ENCODE results near the gene AK5.
"Not testable (repeated sequence)": the region's sequence is repeated elsewhere in the genome, so short reads cannot be mapped to it uniquely, and the experiment has no call there.

Gene AK5

DNA sequence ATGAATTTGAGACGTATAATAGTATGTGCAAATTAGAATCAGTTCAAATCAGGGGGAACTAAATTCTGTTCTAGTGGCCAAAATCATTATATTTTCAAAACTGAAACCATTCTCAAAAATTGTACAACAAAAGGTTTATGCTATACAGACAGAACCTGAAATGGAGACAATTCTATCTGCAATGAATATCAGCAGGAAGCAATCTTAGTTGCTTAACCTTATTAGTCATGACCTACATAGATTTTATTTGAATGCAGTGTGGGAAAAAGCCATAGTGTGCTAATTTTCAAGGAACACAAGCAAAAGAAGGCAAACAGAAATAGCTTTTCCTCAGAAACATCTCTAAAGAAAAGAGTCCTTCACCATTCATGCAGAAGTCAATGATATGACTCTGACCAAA lies 6.5 kb downstream of the AK5 start:
- no peak for DNase-seq

DNA sequence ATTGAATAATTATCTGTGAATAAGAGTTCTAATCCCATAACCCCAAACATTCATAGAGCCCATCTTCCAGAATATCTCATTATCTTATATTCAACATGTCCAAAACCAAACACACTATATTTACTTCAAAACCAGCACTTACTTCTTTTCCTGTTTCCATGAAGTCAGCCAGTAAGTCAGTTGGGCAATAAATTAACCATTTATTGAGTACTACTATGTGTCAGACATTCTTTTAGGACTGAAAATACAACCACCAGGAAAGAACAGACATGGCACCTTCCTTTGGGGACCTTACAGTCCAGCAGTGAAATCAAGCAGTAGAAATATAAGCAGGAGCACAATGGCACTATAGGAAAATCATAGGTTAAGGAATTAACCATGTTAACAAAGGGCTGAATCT lies 8.8 kb downstream of the AK5 start:
- DNase-seq, result no peak

DNA sequence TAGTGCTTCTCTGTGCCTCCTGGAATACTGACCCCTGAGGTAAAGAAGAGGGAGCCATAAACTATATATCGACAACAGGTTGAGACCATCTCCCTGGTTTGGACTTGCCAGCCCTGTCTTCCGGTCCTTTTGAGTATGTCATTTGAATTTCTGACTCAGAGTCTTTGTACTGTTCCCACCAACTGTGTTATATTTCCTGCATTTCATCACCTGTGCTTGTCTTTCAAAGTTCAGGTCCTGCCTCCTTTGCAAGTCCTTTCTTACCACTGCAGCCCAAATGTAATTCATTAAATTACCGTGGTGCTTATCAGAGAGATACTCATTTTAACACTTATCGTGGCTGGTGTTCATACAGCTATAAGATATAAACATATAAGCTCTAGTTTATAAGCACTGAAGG lies 10.7 kb downstream of the AK5 start:
- no peak for DNase-seq

DNA sequence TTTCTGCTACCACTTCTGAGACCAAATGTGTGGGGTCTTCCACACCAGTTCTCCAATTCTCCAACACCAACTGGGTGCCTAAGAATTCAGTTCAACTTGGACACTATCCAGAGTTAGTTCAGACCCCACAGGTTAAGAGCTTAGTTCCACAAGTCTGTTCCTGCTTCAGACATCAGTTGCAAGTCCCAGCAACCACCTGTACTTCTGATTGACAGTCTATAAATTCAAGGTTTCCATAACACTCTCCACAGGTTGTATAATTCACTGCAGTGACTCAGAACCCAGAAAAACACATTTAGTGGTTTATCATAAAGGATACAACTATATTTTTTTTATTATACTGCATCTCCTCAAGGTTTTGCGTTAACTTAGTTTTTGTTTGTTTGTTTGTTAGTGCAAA lies 18.7 kb downstream of the AK5 start:
- DNase-seq, result no peak

DNA sequence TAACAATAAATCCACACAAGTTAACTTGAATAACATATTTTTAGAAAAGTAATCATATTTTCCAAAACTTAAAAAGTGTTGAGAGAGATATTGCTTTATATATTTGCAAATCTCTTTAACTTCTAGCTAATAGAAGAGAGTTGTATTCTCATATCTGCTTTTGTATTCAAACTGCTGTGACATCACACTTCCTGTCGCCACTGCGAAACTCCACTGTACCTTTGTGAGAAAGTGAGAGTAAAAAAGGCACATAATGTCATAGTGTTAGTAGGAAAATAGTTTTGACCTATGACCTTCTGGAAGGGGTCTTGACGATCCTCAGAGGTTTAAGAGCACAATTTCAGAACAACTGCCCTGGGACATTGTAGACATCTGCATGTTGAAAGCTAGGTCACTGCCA lies 21.6 kb downstream of the AK5 start:
- no peak for DNase-seq

DNA sequence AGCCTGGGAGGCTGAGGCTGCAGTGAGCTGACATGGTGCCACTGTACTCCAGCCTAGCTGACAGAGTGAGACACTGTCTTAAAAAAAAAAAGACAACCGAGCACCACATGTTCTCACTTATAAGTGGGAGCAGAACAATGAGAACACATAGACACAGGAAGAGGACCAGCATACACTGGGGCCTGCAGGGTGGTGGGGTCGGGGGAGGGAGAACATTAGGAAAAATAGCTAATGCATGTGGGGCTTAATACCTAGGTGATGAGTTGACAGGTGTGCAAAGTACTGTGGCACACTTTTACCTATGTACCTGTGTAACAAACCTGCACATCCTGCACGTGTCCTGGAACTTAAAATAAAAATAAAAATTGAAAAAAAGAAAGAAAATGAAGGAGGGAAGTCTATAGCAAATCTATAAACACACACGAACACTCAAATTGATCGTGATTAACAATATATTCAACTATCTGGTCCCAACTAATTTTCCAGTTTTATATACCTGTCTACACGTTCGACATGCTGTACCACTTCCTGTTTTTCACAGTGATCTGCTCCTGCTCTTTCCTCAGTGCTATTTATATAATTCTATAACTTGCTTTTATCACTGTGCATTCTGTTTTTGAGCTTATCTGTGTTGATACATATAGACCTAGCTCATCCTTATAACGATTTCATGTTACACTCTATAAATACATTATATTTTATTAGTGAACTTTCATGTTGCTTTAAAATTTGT lies 27.2 kb downstream of the AK5 start:
- no peak for DNase-seq

DNA sequence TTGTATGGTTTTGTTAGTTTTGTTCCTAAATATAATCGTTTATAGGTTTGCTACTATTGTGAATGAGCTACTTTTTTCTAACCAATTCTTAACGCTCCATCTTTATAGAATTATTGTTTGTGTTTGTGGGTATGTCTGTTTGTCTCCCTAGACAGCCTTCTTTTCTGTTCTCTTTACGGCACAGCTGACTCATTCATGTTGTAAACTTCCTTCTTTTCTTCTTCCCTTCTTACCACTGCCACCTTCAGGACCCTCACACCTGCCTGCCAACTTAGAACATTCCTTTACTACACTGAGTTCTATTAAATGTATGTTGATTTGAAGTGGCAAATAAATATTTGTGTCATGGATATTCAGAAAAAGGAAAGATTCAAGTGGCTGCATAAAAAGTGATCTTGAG lies 29.1 kb downstream of the AK5 start:
- no peak for DNase-seq

DNA sequence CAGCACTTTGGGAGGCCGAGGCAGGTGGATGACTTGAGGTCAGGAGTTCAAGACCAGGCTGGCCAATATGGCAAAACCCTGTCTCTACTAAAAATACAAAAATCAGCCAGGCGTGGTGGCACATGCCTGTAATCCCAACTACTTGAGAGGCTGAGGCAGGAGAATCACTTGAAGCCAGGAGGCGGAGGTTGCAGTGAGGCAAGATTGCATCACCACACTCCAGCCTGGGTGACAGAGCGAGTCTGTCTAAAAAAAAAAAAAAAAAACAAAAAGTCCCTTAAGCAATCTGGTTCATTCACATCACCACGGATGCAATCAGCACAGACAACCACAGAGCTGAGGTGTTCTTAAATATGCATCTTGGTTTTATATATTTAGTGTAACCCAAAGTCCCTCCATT lies 30.5 kb downstream of the AK5 start:
- not testable (repeated sequence) for DNase-seq

DNA sequence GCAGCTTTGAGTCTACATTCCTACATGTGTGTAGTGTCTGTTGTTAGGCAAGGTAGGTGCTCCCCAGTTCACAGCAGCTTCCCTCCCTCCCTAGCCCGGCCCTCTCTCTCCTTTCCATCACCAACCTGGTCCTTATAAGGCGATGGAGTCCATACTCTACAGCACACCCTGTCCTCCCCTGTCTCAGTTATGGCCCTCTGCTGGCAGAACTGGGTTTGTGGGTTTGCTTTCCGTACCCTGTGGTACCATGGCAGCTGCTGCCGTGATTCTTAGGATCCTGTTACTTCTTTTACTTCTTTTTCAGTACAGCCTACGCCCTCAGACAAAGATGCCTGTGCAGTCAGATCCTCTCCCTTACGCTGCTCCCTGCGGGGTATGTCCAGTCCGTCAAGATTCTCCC lies 31.7 kb downstream of the AK5 start:
- no peak for DNase-seq

DNA sequence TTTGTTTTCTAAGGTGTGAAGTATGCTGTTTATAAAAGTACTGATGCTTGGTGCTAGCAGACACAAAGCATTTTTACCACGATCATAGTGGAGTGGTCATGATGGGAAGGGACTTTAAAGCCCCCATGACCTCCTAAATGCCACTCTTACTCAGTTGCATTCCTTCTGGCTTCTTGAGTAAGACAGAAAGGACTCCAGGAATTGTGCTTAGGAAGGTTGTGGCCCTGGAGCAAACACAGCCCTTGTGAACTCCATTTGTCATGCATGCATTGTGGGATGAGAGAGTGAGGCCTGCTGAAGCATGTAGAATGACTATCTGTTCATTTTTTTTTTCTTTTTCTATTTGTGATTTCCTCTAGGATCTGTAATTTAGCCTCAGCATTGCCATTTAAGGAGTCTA lies 34.2 kb downstream of the AK5 start:
- DNase-seq, result no peak

DNA sequence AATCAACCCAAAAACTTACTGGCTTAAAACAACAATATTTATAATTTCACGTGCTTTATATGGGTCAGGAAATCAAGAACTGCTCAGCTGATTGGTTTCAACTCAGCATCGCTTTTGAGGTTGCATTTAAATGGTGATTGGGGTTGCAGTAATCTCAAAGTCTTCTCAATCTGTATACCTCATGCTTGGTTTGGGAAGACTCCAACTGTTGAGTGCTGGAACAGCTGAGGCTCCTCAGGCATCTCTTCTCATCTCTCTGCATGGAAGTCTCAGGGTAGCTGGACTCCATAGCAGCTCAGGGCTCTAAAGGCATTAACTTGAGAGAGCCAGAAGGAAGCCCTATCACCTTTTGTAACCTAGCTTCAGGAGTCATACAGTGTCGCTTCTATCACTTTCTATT lies 35.1 kb downstream of the AK5 start:
- no peak for DNase-seq

DNA sequence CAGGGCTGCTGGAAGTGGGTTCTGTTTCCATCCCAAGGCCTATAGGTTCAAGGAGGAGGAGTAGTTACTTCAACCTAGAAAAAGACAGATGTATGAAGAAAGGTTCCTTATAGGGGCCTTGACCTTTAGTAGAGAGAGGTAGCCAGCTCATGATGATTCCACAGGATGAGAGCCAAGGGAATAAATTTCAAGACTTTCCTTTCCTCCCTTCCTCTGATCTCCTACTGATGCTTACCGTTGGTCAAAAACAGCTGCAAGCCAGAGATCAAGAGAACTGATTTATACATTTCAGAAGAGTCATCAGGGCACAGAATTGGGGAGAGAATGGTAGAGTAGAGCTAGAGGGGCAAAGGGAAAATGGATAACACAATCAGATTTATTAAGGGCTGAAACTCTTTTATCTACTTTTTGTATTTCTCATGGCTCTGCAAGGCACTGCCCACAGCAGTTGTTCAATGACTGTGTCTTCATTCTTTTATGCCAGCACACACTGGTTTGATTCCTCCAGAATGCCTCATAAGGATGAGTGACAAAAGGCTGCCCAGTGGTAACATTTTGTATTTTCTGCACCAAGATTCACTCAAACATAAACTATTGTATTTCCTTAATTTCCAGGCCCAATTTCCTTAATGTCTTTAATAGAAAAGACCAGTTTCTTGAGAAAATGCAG lies 37.4 kb downstream of the AK5 start:
- DNase-seq, result no peak

DNA sequence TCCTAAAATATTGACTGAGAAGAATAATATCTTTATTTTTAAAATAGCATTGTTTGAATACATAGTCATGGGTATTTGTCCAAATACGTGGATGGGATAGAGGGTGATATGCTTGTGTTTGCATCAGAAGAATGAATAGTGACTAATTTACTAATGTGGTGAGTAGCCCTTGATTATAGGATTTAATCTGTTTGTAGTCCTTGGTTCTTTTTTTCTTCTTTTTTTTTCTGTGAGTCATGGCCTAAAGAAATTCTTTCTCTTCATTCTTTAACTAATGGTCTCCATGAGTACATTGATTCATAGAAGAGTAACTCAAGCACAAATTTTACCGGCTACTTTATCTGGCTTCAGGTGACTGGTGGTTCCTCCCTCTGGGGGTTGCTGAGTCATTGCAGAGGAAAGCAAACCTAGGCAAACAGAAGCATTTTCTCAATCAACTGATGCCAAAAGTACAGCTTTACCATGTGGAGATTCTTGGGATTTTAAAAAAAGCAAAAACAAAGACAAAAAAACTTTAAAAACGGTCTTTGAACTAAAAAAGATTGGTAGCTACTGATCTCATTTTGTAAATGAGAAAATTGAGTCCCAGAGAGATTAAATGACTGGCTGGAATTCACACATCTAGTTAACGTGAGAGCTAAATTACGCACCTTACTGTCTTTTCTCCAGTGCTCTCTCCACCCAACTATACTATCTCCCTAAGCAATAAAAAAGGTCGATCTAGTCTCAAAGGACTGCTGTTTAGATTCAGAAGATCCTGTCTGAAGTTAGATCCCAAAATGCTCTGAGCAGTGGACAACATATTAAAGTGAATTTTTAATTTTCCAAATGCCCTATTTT lies 40.5 kb downstream of the AK5 start:
- DNase-seq, result no peak

DNA sequence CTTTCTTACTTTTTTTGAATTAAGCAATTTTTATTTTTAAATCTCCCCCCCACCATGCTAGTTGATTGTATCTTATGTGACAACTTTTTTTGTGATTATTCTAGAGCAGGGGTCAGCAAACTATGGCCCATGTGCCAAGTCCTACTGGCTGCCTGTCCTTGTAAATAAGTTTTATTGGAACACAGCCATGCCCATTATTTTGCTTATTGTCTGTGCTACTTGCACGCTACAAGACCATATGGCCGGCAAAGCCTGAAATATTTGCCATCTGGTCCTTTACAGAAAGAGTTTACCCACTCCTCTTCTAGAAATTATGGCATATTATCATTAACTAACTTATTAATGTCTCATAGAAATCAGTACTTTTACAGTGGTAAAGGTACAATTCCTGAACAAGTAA lies 51.7 kb downstream of the AK5 start:
- peak; percentile 89 for DNase-seq

DNA sequence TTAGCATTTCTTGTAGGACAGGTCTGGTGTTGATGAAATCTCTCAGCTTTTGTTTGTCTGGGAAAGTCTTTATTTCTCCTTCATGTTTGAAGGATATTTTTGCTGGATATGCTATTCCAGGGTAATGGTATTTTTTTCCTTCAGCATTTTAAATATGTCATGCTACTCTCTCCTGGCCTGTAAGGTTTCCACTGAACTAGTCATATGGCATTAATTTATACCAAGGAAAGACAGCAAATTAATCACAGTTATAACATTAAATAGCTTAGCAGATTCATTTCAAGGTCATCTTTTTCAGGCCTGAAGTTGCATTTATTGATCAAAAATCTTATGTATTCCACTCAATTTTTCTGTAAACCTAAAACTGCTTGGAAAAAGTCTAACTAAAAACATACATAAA lies 54.9 kb downstream of the AK5 start:
- DNase-seq, result no peak

DNA sequence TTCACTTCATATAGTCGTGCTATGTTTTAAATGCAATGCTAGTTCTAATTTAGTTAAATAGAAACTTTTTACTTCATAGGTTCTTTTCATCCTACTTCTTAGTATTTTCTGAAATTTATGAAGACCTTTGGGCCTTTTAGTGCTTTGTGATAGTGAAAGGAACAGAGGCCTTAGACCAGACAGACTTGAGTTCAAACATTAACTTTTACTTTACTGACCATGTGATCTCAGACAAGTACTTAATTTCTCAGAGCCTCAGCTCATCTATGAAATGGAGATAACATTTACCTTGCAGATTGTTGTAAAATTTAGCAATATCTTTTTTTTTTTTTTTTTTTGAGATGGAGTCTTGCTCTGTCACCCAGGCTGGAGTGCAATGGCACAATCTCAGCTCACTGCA lies 57.5 kb downstream of the AK5 start:
- DNase-seq, result no peak

DNA sequence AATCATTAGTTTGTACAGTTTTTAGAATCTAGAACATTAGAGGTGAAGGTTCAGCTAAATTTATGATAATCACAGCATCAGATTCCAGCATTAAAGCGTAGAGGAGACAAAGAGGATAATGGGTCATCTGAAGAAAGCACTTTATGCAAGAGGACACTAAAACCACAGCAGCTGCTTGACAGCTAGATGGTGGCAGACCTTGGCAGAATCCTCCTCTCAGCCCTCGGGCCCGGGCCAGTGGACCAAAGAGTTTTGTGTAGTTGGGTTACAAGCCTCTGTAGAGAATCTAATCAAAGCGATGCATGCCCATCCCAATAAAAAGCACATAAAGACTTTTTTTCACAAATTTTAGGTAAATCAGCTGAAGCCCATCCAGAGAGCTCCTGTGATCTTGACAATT lies 59.4 kb downstream of the AK5 start:
- DNase-seq, result no peak

DNA sequence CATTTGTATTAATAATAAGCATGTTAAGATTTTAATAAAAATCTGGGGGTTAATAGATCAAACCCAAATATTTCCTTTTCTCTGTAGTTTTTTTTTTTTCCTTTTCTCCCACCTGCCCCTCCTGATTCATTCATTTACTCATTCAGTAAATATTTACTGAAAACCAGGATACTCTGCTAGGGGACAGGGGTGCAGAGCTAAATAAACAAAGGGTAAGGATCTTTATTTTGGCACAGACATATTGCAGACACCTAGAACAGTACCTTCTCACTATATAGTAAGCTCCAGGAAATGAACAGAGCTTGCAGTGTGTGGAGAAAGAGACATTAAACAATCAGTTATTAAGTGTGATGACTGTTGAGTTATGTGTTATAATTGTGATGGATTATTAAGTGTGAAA lies 60.9 kb downstream of the AK5 start:
- no peak for DNase-seq

DNA sequence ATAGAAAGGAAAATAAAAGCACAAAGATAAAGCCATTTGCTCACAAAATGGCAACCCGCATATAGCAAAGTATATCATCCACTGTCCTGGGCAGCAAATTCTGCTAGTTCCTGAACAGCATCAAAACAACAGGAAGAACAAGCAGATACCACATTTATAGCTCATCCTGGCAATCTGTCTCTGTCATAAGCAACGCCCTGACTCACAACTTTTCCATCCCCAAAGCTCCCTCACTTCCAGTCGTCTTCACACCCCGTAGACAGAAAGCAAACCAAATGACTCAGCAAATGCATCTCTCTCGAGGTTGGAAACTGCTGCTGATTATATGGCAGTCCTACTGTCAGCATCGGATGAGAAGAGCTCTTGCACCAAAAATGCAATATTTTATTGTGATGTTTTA lies 65.8 kb downstream of the AK5 start:
- peak; percentile 23 for DNase-seq

DNA sequence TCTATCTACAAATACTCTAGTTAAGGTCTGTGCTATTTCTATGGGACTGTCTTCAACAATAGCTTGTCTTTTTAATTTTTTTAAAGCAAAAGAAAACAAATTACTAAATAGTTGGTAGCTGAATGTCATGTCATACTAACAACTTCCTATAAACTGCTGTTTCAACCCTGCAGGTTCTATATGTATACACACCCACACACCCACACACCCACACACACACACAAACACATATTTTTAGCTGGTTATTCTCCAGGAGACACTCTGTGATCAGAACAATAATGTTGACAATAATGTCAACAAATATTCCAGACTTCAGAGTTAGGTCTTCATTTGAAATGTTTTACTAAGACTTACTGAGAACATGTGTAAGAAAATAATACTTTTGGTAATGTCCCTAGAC lies 66.7 kb downstream of the AK5 start:
- DNase-seq, result no peak

DNA sequence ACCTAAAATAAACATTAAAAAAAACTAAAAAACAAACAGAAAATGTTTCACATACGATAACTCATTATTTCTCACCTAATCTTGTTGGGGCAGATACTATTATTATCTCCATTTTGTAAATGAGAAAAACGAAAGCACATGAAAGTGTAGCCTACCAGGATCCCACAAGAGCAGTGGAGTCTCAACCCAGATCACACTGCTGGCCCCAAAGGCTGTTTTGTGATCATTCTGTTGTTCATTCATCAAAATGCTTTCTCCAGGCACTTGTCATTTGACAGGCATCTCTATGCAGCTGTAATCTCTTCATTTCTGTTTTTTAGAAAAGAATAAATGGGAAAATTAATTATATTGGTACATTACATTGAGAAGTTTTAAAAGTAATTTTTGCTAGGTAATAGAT lies 67.5 kb downstream of the AK5 start:
- DNase-seq, result no peak

DNA sequence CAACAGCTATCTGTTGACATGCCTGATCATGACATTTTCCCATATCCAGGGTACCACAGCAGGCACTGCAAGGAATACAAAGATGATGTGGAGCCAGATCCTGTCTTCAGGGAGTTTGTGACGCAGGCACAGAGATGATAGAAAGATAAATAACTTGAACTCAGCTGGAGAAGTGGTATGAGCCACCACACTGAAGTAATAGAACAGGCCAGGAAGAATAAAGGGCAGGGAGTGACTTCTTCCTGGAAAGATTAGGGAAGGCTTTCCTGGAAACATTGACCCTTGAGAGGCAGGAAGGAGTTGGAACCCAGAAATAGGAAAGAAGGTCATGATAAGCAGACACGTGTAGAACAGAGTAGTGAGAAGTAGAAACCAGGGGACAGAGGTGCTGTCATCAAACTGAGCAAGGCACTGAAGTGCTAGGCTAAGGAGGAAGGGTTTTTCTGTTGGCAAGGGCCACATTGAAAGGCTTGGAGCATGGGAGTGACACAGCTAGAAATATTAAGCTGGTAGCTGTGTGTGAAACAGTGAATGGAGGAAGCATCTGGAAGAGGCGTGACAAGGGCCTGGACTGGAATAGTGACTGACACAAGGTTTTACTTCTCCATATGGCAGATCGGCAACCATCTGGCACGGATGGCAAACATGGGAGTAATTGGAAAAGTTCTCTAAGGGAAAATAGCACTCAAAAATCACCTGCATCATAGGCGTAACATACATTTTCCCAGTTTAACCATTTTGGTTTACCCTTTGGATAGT lies 68.4 kb downstream of the AK5 start:
- DNase-seq, result peak; percentile 94

DNA sequence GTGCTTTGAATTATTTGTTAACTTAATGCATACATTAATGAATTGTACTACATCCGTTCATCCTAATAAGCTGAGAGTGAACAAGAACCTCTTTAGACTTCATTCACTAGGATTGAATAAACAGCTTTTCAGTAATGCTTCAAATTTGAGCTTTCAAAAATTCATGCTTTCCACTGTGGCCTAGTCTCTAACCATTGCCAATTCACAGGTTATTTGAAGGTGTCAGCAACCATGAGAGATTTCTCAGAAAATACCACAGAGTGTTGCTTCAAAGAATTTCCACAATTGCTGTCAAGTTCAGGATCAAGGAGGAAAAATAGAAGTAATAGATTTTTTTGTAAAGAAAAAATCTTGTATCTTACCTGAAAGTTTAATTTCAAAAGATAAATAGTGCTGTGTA lies 72.7 kb downstream of the AK5 start:
- no peak for DNase-seq
